ENCODE results near the gene PAX8. TPM values are rescaled to one million over a fixed set of nuclear protein-coding genes. Genes with fewer than 3 reads are reported as not detected.
A peak's percentile ranks its signal among the peaks of the same experiment; 100 is the strongest.
"Not testable (repeated sequence)": the region's sequence is repeated elsewhere in the genome, so short reads cannot be mapped to it uniquely, and the experiment has no call there.

PAX8 gene
- 10.1 TPM for polyA plus RNA-seq (2013, experiment 1 of 2)
- polyA plus RNA-seq (2013, experiment 2 of 2) = 11.5 TPM

DNA sequence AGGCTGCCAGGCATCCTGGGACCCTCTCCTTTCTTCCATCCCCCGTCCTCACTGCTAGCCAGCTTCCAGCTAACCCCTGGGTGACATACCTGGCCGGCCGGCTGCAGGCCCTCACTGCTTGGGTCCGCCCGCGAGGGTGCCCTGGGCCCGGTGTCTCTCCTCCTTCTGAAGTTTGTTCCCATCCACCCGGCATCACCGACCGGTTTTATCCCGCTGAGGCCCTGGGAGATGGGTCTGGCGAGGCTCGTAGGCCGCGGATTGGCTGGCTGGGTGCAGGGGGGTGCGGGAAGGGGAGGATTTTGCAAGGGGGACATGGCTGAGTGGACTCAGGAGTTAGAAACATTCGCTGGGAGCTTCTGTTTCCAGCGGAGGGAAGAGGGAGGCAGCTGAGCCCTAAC lies at the start of gene PAX8:
Gene PAX8, minus strand, starts transcription at position 180 of the 398 bp plus-strand sequence. CDS start 527 bp downstream, outside the sequence.
- Histone ChIP-seq H4K8ac (ENCODE audit: low read depth, low read length) (peak within 1 kb of the TSS; percentile 79), H2BK15ac (ENCODE audit: low read length) (peak within 1 kb of the TSS; percentile 97), H3K27ac (replicated peaks; ENCODE audit: low read length) (no peak within 1 kb of the TSS), H2BK5ac (ENCODE audit: low read length) (peak within 1 kb of the TSS; percentile 58), H3K9ac (ENCODE audit: low read depth, low read length, poor library complexity) (peak within 1 kb of the TSS; percentile 81), H4K91ac (ENCODE audit: low read depth, low read length, poor library complexity) (no peak within 1 kb of the TSS), H3K4me2 (ENCODE audit: insufficient read depth, low read length, poor library complexity, severe bottlenecking) (peak within 1 kb of the TSS; percentile 95), H2BK120ac (ENCODE audit: low read depth, low read length) (peak within 1 kb of the TSS; percentile 29), H3K14ac (ENCODE audit: low read length) (no peak within 1 kb of the TSS), H3K18ac (ENCODE audit: low read length) (peak within 1 kb of the TSS; percentile 93), H2AK5ac (ENCODE audit: low read depth, low read length) (peak within 1 kb of the TSS; percentile 59), H2BK12ac (ENCODE audit: low read length) (peak within 1 kb of the TSS; percentile 82), H3K79me1 (ENCODE audit: low read depth, low read length) (no peaks in the 10 kb centered on the region), H3K27me3 (ENCODE audit: control insufficient read depth in 3 of 3, insufficient read depth in 3 of 3, low read depth in 1 of 3, low read length in 3 of 3) (peaks cover 4 to 60% (median 7%) of the 10 kb centered on the region in 3 experiments), H3K4me1 (ENCODE audit: control insufficient read depth in 2 of 2, insufficient read depth in 1 of 2, low read depth in 1 of 2, low read length in 2 of 2) (peaks cover 3 to 9% of the 10 kb centered on the region in 2 donors), H3K9me3 (replicated peaks in 1 of 2; ENCODE audit: control insufficient read depth in 2 of 2, insufficient read depth in 1 of 2, low read depth in 1 of 2, low read length in 2 of 2) (peaks cover 0 to 24% of the 10 kb centered on the region in 2 donors), H3K4ac (ENCODE audit: low read length) (no peak within 1 kb of the TSS), H3K36me3 (replicated peaks in 1 of 2; ENCODE audit: control insufficient read depth in 2 of 2, insufficient read depth in 2 of 2, low read length in 2 of 2) (no peaks in the 10 kb centered on the region), H3K4me3 (ENCODE audit: low read length in 2 of 2) (peak within 1 kb of the TSS in 1 of 2 donors; percentile 68), H2AFZ (ENCODE audit: low read length) (peak within 1 kb of the TSS; percentile 58), H3K23ac (ENCODE audit: low read depth, low read length, poor library complexity) (peak within 1 kb of the TSS; percentile 3)
- no CpG with 5 or more reads among the region's 18 CpGs for WGBS, 2 donors (ENCODE audit: extremely low coverage in 2 of 2, insufficient read length in 2 of 2, insufficient replicate concordance in 1 of 2)
- DNase-seq (ENCODE audit: low spot score) = no peak

DNA sequence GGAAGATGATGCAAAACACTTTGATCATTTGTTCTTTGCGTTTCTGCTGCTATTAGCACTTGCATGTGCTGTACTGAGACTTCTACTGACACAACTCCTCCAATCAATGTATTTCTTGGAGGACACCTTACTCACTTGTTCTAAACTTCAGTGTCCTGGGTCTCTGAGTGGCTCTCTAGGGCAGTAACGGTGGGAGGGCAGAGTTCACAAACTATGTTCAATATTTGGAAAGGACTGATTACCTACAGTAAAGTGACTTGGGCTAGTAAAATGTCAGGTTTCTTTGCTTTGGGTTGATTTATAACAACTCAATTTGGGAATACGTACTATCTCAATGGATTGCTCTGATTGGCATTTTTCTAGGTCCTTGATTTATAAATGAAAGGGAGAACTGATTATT lies 49.3 kb upstream of the PAX8 start:
- H3K4me2 ChIP-seq (ENCODE audit: insufficient read depth, low read length, poor library complexity, severe bottlenecking) = no peak overlapping the region
- H3K36me3 ChIP-seq (replicated peaks in 1 of 2; ENCODE audit: control insufficient read depth in 2 of 2, insufficient read depth in 2 of 2, low read length in 2 of 2) = no peaks in the 10 kb centered on the region
- H4K91ac ChIP-seq (ENCODE audit: low read depth, low read length, poor library complexity) = no peak overlapping the region
- no peak overlapping the region for H2BK5ac ChIP-seq (ENCODE audit: low read length)
- no peak overlapping the region for H3K18ac ChIP-seq (ENCODE audit: low read length)
- H2BK12ac ChIP-seq (ENCODE audit: low read length) = no peak overlapping the region
- H3K4me1 ChIP-seq (ENCODE audit: control insufficient read depth in 2 of 2, insufficient read depth in 1 of 2, low read depth in 1 of 2, low read length in 2 of 2) = peaks cover 4 to 9% of the 10 kb centered on the region in 2 donors
- no peak overlapping the region for H2BK15ac ChIP-seq (ENCODE audit: low read length)
- H2AK5ac ChIP-seq (ENCODE audit: low read depth, low read length) = no peak overlapping the region
- DNase-seq (ENCODE audit: low spot score) = no peak
- H3K79me1 ChIP-seq (ENCODE audit: low read depth, low read length) = no peaks in the 10 kb centered on the region
- H3K14ac ChIP-seq (ENCODE audit: low read length) = no peak overlapping the region
- H3K4me3 ChIP-seq (ENCODE audit: low read length in 2 of 2) = no peak overlapping the region
- no peak overlapping the region for H3K9ac ChIP-seq (ENCODE audit: low read depth, low read length, poor library complexity)
- H4K8ac ChIP-seq (ENCODE audit: low read depth, low read length) = no peak overlapping the region
- no peak overlapping the region for H2BK120ac ChIP-seq (ENCODE audit: low read depth, low read length)
- no peak overlapping the region for H3K23ac ChIP-seq (ENCODE audit: low read depth, low read length, poor library complexity)
- H3K27ac ChIP-seq (replicated peaks; ENCODE audit: low read length) = no peak overlapping the region
- H3K27me3 ChIP-seq (ENCODE audit: control insufficient read depth in 3 of 3, insufficient read depth in 3 of 3, low read depth in 1 of 3, low read length in 3 of 3) = no peaks in the 10 kb centered on the region
- H3K9me3 ChIP-seq (replicated peaks in 1 of 2; ENCODE audit: control insufficient read depth in 2 of 2, insufficient read depth in 1 of 2, low read depth in 1 of 2, low read length in 2 of 2) = no peaks in the 10 kb centered on the region
- no peak overlapping the region for H2AFZ ChIP-seq (ENCODE audit: low read length)
- H3K4ac ChIP-seq (ENCODE audit: low read length) = no peak overlapping the region
- WGBS, 2 donors (ENCODE audit: extremely low coverage in 2 of 2, insufficient read length in 2 of 2, insufficient replicate concordance in 1 of 2) = no CpG with 5 or more reads among the region's 3 CpGs

DNA sequence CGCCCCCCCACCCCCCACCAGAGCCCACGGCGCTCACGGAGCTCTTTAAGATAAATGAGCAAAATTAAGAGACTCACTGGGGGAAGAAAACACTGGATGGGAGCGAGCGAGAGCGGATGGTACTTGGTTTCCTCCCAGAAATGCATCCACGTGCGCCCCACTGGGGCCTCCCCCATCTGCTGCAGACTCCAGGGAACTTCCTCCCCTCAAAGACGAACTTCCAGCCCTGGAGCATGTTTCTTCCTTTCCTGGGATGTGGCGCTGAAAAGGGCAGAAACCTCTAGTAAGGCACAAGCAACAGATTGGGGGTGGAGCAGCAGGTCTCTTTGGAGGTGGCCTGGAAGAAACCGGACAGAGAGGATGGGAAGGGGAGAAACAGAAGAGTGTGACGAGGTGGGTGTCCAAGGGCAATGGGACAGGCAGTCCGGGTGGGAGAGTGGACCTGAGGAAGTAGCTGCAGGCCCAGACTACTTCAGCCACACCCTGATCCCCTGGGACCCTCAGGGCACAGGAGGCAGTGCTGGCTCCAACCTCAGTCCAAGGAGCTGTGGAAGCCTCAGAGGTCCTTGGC lies 46.5 kb upstream of the PAX8 start:
- Histone ChIP-seq H3K4me2 (ENCODE audit: insufficient read depth, low read length, poor library complexity, severe bottlenecking) (peak overlapping the region; percentile 45), H2AFZ (ENCODE audit: low read length) (peak overlapping the region; percentile 94), H3K9ac (ENCODE audit: low read depth, low read length, poor library complexity) (peak overlapping the region; percentile 77), H3K4me3 (ENCODE audit: low read length in 2 of 2) (peak overlapping the region; percentile 48 to 51), H2AK5ac (ENCODE audit: low read depth, low read length) (peak overlapping the region; percentile 74), H3K23ac (ENCODE audit: low read depth, low read length, poor library complexity) (peak overlapping the region; percentile 55), H3K18ac (ENCODE audit: low read length) (peak overlapping the region; percentile 90)
- H2BK120ac ChIP-seq (ENCODE audit: low read depth, low read length); H3K79me1 ChIP-seq (ENCODE audit: low read depth, low read length); H3K4me1 ChIP-seq (ENCODE audit: control insufficient read depth in 2 of 2, insufficient read depth in 1 of 2, low read depth in 1 of 2, low read length in 2 of 2); H3K27ac ChIP-seq (replicated peaks; ENCODE audit: low read length); H3K36me3 ChIP-seq (replicated peaks in 1 of 2; ENCODE audit: control insufficient read depth in 2 of 2, insufficient read depth in 2 of 2, low read length in 2 of 2); H4K91ac ChIP-seq (ENCODE audit: low read depth, low read length, poor library complexity); H3K27me3 ChIP-seq (ENCODE audit: control insufficient read depth in 3 of 3, insufficient read depth in 3 of 3, low read depth in 1 of 3, low read length in 3 of 3); H3K14ac ChIP-seq (ENCODE audit: low read length); H2BK12ac ChIP-seq (ENCODE audit: low read length); H4K8ac ChIP-seq (ENCODE audit: low read depth, low read length); DNase-seq (ENCODE audit: low spot score); H3K4ac ChIP-seq (ENCODE audit: low read length); H2BK15ac ChIP-seq (ENCODE audit: low read length); H2BK5ac ChIP-seq (ENCODE audit: low read length); H3K9me3 ChIP-seq (replicated peaks in 1 of 2; ENCODE audit: control insufficient read depth in 2 of 2, insufficient read depth in 1 of 2, low read depth in 1 of 2, low read length in 2 of 2): not testable (repeated sequence)
- WGBS, 2 donors (ENCODE audit: extremely low coverage in 2 of 2, insufficient read length in 2 of 2, insufficient replicate concordance in 1 of 2) = no CpG with 5 or more reads among the region's 14 CpGs

DNA sequence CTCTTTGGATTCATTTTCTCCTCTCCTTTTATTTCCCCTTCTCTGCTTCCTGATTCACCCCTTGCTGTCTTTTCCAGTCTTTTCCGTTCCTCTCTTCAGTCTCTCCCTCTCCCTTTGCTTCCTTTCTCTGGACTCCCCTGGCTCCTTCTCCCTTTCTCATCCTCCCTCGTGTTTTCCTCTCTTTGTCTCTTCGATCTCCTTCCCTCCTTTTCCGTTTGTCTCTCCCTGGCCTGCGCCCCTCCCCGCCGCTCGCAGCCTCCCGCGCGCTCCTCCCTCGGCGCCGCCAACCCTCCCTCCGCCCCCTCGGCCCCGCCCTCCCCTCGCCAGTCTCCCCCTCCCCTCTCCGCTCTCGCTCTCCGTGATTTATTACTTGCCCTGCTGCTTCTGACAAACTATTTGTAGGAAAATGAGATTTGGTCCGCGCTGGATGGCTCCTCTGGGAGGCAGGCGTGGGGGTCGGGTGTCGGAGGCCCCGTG lies 46.0 kb upstream of the PAX8 start:
- peak overlapping the region; percentile 45 for H3K4me2 ChIP-seq (ENCODE audit: insufficient read depth, low read length, poor library complexity, severe bottlenecking)
- peak overlapping the region; percentile 48 to 51 for H3K4me3 ChIP-seq (ENCODE audit: low read length in 2 of 2)
- no peak overlapping the region for H2BK5ac ChIP-seq (ENCODE audit: low read length)
- H3K18ac ChIP-seq (ENCODE audit: low read length) = peak overlapping the region; percentile 90
- H2BK120ac ChIP-seq (ENCODE audit: low read depth, low read length) = peak overlapping the region; percentile 96
- peaks cover 4 to 9% of the 10 kb centered on the region in 2 donors for H3K4me1 ChIP-seq (ENCODE audit: control insufficient read depth in 2 of 2, insufficient read depth in 1 of 2, low read depth in 1 of 2, low read length in 2 of 2)
- peak overlapping the region; percentile 99 for H2AK5ac ChIP-seq (ENCODE audit: low read depth, low read length)
- no peak for DNase-seq (ENCODE audit: low spot score)
- WGBS, 2 donors (ENCODE audit: extremely low coverage in 2 of 2, insufficient read length in 2 of 2, insufficient replicate concordance in 1 of 2) = no CpG with 5 or more reads among the region's 27 CpGs
- peak overlapping the region; percentile 77 for H3K9ac ChIP-seq (ENCODE audit: low read depth, low read length, poor library complexity)
- H2BK12ac ChIP-seq (ENCODE audit: low read length) = peak overlapping the region; percentile 94
- H4K91ac ChIP-seq (ENCODE audit: low read depth, low read length, poor library complexity) = peak overlapping the region; percentile 68
- H3K27ac ChIP-seq (replicated peaks; ENCODE audit: low read length) = peak overlapping the region; percentile 64
- H3K9me3 ChIP-seq (replicated peaks in 1 of 2; ENCODE audit: control insufficient read depth in 2 of 2, insufficient read depth in 1 of 2, low read depth in 1 of 2, low read length in 2 of 2) = no peaks in the 10 kb centered on the region
- H2AFZ ChIP-seq (ENCODE audit: low read length) = peak overlapping the region; percentile 94
- no peaks in the 10 kb centered on the region for H3K27me3 ChIP-seq (ENCODE audit: control insufficient read depth in 3 of 3, insufficient read depth in 3 of 3, low read depth in 1 of 3, low read length in 3 of 3)
- H3K23ac ChIP-seq (ENCODE audit: low read depth, low read length, poor library complexity) = no peak overlapping the region
- no peaks in the 10 kb centered on the region for H3K36me3 ChIP-seq (replicated peaks in 1 of 2; ENCODE audit: control insufficient read depth in 2 of 2, insufficient read depth in 2 of 2, low read length in 2 of 2)
- no peak overlapping the region for H3K4ac ChIP-seq (ENCODE audit: low read length)
- H3K14ac ChIP-seq (ENCODE audit: low read length) = no peak overlapping the region
- H3K79me1 ChIP-seq (ENCODE audit: low read depth, low read length) = no peaks in the 10 kb centered on the region
- peak overlapping the region; percentile 83 for H2BK15ac ChIP-seq (ENCODE audit: low read length)
- H4K8ac ChIP-seq (ENCODE audit: low read depth, low read length) = no peak overlapping the region
